Measurements from ENCODE around the gene ISOC1.

DNA sequence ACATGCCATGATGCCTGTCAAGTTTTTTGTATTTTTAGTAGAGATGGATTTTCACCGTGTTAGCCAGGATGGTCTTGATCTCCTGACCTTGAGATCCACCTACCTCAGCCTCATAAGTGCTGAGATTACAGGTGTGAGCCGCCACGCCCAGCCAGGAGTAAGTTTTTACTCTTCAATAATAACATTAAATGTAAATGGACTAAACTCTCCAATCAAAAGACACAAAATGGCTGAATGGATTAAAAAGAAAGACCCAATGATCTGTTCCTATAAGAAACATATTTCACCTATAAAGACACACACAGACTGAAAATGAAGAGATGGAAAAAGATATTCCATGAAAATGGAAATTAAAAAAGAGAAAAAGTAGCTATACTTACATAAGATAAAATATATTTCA is 37.2 kb upstream of the ISOC1 start:
- TF ChIP-seq, protein P1, sequence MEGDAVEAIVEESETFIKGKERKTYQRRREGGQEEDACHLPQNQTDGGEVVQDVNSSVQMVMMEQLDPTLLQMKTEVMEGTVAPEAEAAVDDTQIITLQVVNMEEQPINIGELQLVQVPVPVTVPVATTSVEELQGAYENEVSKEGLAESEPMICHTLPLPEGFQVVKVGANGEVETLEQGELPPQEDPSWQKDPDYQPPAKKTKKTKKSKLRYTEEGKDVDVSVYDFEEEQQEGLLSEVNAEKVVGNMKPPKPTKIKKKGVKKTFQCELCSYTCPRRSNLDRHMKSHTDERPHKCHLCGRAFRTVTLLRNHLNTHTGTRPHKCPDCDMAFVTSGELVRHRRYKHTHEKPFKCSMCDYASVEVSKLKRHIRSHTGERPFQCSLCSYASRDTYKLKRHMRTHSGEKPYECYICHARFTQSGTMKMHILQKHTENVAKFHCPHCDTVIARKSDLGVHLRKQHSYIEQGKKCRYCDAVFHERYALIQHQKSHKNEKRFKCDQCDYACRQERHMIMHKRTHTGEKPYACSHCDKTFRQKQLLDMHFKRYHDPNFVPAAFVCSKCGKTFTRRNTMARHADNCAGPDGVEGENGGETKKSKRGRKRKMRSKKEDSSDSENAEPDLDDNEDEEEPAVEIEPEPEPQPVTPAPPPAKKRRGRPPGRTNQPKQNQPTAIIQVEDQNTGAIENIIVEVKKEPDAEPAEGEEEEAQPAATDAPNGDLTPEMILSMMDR (IDR thresholded peaks at IDR 0.05), result no peak
- no peak for TF ChIP-seq POLR2A (IDR thresholded peaks at IDR 0.05)
